ENCODE measurements around the gene LRRC63.
"Not testable (repeated sequence)": the region's sequence is repeated elsewhere in the genome, so short reads cannot be mapped to it uniquely, and the experiment has no call there.

LRRC63 gene

GRCh38 chr13:46211483-46212351 lies at the start of gene LRRC63:
LRRC63 (plus strand) TSS chr13:46211928; CDS start chr13:46213035, 1,107 bp downstream.
- DNase-seq (ENCODE audit: low read depth) = peak; percentile 65

DNA sequence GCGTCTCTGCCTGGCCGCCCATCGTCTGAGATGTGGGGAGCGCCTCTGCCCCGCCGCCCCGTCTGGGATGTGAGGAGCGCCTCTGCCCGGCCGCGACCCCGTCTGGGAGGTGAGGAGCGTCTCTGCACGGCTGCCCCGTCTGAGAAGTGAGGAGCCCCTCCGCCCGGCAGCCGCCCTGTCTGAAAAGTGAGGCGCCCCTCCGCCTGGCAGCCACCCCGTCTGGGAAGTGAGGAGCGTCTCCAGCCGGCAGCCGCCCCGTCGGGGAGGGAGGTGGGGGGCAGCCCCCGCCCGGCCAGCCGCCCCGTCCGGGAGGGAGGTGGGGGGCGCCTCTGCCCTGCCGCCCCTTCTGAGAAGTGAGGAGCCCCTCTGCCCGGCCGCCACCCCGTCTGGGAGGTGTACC lies 49.0 kb upstream of the LRRC63 start:
- not testable (repeated sequence) for DNase-seq (ENCODE audit: low read depth)

GRCh38 chr13:46164661-46165060 lies 47.1 kb upstream of the LRRC63 start:
- DNase-seq (ENCODE audit: low read depth) = no peak

DNA sequence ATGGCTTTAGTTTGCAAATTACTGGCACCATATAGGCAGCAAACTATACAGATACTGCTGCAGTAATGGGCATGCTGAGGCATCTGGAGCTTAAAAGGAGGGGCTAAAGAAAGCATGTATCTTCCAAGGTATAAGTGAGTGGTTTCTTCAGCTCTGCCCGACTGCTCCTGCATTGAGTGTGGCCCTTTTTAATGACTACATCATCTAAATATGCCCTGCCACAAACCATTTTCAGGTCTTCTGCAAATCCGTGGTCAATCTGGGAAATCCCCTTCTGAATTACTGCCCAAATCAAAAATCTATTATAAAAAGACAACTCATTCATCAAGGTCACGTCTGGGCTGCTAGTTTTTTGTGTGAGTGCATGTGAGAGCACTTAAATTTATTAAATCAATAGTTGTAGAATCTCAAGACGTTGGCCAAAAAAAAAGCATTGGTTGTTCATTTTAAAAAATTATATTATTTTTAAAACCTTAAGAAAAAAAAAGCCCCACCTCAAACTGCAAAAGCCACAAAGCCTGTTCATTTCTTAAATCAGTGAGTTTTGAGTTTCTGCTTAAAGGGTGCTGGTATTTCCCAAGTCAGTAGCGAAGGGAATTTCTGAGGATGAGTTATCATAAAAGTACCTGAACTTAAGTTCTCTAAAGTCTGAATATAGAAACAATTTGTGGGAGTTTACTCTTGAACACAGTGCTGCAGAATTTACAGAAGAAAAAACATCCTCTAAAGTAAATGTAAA lies 46.1 kb upstream of the LRRC63 start:
- no peak for DNase-seq (ENCODE audit: low read depth)

- DNase-seq (ENCODE audit: low read depth) = no peak
These were observed 45.5 kb upstream of the LRRC63 start for GRCh38 chr13:46166224-46166584.

DNA sequence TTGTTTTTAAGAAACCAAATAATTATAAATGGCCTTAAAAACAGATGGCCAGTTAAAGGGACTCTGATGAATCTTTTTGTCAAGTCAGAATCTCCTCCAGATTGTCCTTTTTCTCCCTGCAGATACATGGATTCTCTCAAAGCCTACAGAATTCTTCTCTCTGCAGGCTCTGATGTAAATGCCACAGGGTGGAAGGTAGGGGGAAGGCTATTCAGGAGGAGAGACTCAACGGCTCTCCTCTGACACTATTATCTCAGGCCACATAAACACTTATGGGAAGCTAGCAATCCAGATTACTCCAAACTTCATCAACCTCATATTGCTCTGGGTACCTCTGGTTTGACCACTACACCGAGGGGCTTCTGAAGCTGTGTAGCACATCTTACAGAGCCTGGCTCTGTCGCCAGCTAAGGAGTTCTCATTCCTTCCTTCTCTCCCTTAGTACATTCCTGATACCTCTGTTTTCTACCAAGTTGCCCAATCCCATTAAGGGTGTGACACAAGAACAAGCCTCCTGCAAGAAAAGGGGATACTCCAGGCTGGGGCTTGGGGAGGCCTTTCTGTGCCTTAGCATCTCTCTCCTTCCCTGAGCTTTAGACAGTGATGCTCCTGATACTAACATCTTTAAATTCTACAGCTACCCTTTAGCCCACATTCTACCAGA lies 44.6 kb upstream of the LRRC63 start:
- DNase-seq (ENCODE audit: low read depth) = no peak

GRCh38 chr13:46168341-46168740 lies 43.4 kb upstream of the LRRC63 start:
- DNase-seq (ENCODE audit: low read depth) = no peak

GRCh38 chr13:46168783-46169182 lies 42.9 kb upstream of the LRRC63 start:
- DNase-seq (ENCODE audit: low read depth) = no peak

GRCh38 chr13:46169758-46170157 lies 42.0 kb upstream of the LRRC63 start:
- no peak for DNase-seq (ENCODE audit: low read depth)

GRCh38 chr13:46170268-46170667 lies 41.5 kb upstream of the LRRC63 start:
- no peak for DNase-seq (ENCODE audit: low read depth)

- no peak for DNase-seq (ENCODE audit: low read depth)
These were observed 41.0 kb upstream of the LRRC63 start for GRCh38 chr13:46170687-46171086.

DNA sequence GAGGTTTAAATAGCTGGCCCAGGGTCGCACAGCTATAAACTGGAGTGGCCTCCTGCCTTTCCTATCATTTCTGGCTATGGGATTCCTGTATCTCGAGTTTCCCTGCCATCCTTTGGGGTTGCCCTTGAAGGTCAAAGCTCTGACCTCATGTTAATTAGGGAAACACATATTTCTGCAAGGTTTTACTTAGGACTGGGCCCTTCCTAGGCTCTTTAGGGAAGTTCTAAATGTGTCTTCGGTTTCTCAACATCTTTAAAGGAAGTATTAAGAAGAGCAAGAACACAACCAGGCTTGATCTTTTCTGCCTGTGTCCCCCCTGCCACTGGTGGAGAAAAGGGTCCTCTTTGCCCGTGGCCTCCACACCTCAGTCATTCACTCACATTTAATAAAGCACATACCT lies 40.5 kb upstream of the LRRC63 start:
- no peak for DNase-seq (ENCODE audit: low read depth)

GRCh38 chr13:46171739-46172138 lies 40.0 kb upstream of the LRRC63 start:
- DNase-seq (ENCODE audit: low read depth) = no peak

DNA sequence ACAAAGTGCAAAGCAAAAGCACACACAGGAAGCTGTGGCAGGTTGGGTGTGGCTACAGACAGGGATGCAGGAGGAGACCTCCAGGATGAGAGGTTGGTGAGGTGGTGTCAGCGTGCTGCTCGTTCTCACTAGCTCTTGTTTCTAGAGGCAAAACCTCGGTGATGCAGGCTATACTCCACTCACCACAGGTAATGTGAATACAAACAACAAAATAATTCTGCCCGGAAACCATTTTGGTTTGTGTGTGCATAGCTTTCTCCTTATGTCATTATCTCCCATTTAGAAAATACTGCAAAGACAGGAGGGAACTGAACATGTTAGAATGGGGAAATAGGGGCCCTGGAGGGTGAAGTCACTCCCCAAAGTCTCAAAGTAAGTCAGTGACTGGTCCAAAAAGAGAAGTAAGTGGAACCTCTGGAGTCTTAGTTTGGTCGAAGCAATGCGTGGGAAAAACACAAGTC lies 39.2 kb upstream of the LRRC63 start:
- no peak for DNase-seq (ENCODE audit: low read depth)

- no peak for DNase-seq (ENCODE audit: low read depth)
These were observed 38.1 kb upstream of the LRRC63 start for GRCh38 chr13:46173656-46174055.

GRCh38 chr13:46176756-46177155 lies 35.0 kb upstream of the LRRC63 start:
- DNase-seq (ENCODE audit: low read depth) = no peak

GRCh38 chr13:46178143-46178542 lies 33.6 kb upstream of the LRRC63 start:
- no peak for DNase-seq (ENCODE audit: low read depth)

GRCh38 chr13:46178821-46179220 lies 32.9 kb upstream of the LRRC63 start:
- no peak for DNase-seq (ENCODE audit: low read depth)

DNA sequence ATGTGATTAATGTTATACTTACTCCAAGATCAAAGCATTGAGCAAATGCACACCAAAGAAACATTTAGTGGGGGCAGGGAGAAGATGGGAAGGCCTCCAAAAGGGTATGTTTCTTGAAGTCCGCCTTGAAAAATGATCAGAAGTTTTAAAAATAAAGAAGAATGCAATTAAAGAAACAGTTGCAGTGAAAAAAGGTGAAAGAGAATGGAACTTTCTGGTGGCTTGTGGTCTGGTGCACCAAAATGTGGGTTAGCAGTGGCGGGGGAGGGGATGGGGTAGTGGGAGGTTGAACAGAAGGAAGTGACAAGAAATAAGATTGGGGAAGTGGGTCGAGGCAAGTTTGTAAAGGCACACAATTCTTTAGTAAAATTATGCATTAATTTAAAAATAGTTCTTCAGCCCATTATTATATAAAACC lies 32.2 kb upstream of the LRRC63 start:
- peak; percentile 68 for DNase-seq (ENCODE audit: low read depth)

DNA sequence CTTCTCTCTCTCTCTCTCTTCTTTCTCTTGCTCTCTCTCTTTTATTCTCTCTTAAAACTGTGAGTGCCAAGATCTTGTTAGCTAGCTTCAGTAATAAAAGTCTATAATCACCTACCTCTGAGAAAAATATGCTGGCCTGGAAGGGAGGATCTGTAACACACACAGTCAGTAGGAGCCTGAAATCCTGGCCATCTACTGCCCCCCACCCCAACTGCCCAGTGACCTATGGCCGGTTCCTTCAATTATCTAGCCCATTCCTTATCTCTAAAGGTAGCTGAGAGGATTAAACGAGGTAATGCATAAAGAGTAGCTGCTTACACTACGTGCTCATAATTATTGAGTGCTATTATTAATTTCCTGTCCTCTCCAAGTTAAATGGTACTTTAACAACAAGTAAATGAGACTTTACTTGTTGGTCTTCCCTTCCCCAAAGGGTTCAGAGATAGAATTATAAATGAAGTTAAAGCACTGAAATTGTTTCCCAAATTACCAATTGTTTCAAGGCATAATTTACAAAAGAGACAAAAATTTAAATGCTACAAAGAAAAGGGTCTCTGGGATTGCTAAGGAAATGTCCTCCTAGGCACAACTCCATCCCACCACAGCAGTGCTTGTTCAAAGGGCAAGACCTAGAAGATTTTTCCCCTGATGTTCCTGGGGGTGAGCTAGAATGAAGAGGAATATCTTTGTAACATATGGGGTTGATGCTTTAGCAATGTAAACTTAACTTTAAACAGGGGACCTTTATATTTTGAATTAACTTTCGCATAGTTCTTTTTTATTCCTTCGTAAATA lies 31.6 kb upstream of the LRRC63 start:
- no peak for DNase-seq (ENCODE audit: low read depth)

- DNase-seq (ENCODE audit: low read depth) = no peak
These were observed 30.3 kb upstream of the LRRC63 start for GRCh38 chr13:46181377-46181839.

All from stimulated activated CD8-positive, alpha-beta memory T cell treated with anti-CD3 and anti-CD28 coated beads, Interleukin-15, amount 100 ng/mL, for 1 hour (primary cell).